HG02571 (cell line): ENCODE results near the gene GAS2L1.
A peak's percentile ranks its signal among the peaks of the same experiment; 100 is the strongest.

ENCODE experiments used
- ATAC-seq: cut with Tn5 transposase; IDR thresholded peaks from one replicate; pipeline ENCODE4 v1.9.1; 2021; ENCODE audit warnings: mild to moderate bottlenecking, moderate library complexity; ENCODE audit not compliant: unreplicated experiment

Gene GAS2L1

GRCh38 chr22:29306175-29306834 lies at the start of gene GAS2L1:
Gene GAS2L1, plus strand, starts transcription at chr22:29306650. Its CDS starts 1,456 bp downstream, at chr22:29308106.
- ATAC-seq = no peak

DNA sequence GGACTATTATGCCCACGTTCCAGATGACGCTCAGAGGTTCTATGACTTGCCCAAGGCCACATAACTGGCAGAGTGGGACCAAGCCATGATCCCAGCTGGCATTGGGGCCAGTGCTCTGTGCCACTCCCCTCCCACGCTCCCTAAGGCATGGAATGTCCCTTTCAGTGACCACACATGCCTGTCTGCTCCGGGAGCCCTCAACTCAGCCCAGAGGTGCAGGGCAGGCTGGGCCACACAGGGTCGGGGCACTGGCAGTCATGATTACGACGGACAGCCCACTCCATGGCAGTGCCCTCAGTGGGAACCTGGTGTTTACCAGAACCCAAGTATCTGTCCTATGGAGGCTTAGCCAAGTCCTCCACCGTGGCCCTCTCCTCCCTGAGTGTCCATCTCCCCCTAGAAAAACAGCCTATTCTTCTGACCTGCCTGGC lies 48.7 kb upstream of the GAS2L1 start:
- no peak for ATAC-seq

- no peak for ATAC-seq
Observed at GRCh38 chr22:29258407-29259252, 47.8 kb upstream of the GAS2L1 start.

- ATAC-seq = no peak
Observed at GRCh38 chr22:29259253-29259899, 47.1 kb upstream of the GAS2L1 start.

DNA sequence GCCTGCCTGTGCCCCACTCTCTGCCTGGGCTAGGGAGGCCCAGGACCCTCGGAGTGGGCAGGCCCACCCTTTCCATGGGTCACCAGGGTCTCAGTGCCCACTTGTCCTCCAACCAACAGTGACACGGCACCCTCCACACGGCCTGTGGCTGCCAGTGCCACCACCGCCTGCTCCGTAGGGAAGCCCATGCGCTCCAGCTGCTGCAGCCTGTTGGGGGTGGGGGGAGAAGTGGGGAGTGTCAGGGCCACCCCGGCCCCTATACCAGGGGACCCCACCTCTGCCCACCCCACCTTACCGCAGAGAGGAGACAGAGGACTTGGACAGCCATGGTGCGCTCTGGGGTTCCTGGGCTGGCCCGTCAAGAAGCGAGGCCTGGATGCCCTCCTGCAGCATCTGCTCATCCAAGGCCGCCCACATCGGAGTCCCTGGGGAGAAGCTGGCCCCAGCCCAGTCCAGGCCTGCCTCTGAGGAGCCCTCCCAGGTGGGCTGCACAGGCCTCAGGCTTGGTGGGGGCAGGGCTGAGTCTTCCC lies 46.4 kb upstream of the GAS2L1 start:
- no peak for ATAC-seq

DNA sequence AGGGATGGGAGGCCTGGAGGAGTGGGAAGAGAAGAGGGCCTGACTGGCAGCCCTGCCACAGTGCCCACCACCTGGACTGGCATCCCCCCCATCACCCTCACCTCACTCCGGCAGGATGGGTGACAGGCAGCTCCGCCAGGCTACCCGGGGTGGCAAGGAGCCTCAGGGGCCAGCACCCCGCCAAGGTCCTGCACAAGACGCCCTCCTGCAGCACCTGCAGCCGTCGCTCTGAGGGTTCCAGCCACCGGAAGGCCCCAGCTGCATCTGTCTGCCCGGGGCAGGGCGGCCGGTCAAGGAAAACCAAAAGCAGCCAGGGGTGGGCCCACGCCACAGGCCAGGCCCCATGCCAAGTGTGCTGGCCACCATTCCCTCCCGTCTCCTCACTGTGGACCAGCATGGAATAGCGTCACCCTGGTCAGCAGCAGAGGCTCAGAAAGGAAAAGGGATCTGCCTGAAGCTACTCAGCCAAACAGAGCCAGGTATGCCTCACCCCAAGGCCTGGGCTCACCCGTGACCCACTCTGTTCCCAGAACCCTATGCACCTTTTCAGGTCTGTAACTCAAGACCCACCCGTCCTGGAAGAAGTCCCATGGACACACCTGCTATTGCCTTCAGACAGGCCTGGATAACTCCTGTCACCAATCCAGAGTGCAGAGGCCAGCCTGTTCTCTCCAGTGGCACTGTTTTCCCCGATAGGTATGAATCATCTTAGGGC lies 45.7 kb upstream of the GAS2L1 start:
- no peak for ATAC-seq

- ATAC-seq = no peak
Observed at GRCh38 chr22:29263791-29264276, 42.6 kb upstream of the GAS2L1 start.

GRCh38 chr22:29265305-29265704 lies 41.1 kb upstream of the GAS2L1 start:
- no peak for ATAC-seq

DNA sequence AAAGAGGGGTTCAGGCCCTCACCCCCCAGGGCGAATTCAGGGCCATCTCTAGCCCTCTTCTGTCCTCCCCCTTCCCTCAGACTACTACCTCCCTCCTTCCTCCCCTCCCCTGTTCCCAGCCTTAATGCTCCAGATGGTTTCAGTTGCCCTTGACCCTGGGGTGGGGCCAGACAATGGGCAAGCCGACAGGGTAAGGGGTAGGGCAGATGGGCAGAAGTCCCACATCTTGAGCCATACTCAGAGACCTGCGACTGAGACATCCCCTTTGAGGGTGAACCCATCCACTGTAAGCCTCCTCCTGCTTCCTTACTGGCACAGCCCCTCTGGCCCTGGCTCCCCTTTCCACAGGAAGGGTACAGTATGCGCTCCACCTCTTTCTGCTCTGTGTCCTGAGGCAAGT lies 40.5 kb upstream of the GAS2L1 start:
- no peak for ATAC-seq

DNA sequence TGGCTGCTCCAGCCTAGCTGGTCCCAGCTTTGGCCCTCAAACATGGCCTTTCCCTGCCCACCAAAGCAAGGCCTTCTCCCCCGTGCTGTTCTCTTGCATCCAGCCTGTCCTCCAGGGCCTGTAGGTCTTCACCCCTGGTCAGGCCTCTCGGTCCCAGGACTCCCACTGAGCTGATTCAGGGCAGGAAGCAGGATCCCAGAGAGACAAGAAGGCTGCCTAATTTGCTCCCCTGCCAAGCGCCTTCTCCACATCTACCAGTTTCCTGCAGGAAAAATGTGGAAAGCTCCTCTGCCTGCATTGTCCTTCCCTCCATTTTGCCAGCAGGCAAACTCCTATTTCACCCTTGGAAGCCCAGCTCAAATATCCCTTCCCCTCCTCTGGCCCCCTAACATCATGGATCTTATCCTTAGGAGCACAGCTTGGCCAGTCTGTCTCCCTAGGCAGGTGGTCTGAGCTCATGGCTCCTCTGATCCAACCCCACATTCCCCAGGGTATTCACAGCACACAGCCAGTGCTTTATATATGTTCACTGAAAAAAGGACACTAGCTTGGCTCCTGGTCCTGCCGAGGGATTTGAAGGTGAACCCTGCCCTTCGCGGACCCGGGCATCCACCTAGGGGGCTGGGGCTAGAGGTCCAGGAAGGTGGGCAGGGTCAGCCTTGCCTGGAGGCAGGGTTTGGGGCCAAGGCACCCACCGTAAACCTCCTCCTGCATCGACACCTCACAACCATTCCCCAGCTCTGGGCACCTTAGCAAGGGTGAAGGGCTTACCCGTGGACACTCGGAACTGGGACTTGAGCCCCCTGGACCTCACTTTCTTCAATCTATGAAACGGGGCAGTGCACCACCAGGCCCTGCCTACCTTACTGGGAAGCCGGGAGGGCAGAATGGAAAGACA lies 39.6 kb upstream of the GAS2L1 start:
- ATAC-seq = no peak

GRCh38 chr22:29267462-29267857 lies 39.0 kb upstream of the GAS2L1 start:
- peak; percentile 21 for ATAC-seq

DNA sequence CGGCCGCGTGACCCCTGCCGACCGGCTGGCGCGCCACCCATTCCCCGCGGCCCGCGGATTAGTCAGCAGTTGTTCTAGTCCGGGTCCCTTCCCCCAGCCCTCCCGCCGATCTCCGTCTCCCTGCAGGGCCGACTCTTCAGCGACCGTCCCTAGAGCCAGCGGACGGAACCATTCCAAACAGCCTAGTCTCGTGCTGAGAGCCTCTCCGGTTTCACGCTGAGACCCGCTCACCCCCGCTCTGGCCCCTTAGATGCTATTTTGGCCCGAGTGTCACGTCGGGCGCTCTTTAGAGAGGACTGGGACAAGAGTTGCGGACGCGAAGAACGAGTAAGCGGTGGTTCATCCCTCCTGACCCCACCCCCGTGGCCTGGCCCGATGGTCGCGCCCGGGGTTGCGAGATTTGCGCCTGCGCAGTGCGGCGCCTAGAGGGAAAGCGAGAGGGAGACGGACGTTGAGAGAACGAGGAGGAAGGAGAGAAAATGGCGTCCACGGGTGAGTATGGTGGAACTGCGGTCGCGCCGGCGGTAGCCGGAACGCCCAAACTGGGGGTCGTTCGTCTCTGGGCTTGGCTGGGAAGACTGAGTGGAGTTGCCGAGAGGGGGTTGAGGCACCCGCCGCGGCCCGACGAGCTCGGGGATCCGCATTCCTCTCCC lies 38.5 kb upstream of the GAS2L1 start, which contains the start of the genes EWSR1 and RHBDD3:
Gene EWSR1 (plus strand): TSS at position 411 of the 653 bp plus-strand sequence. CDS start 69 bp downstream, at position 480.
Gene RHBDD3 (minus strand): TSS at position 124 of the 653 bp plus-strand sequence. CDS start 2,355 bp downstream, outside the sequence.
- peak; percentile 73 for ATAC-seq

DNA sequence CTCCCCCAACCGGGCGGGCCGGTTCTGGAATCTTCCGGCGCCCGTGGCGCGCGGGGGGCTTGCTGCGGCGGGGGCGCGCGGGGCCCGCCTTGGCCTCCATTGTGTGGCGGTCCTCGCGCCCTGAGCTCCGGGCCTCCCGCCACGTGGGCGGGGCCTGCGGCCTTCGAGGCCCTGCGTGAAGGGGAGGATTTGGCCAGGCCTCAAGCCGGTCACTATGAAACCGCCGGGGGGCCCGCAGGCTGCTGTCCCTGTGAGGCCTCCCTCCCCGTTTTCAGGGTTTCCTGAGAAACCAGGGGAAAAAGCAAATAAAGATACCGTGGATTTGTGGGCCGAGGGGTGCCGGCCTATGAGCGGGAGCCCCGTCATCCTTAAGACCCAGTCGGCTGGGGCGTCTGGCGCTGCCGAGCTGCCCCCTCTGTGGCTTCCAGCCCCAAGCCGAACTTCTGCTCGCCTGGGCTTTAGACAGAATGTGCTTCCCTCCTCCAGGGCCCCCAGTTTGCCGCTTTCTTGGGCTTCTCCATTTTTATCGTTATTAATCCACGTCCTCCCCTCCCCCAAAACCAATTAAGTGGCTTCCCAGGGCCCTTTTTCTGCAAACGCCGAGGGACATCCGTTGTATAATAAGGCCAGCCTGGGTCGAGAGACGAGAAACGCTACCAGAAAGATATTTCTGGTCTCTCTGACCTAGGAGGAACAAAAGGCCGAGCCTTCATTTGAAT lies 37.8 kb upstream of the GAS2L1 start:
- ATAC-seq = peak; percentile 16

GRCh38 chr22:29269230-29269604 lies 37.2 kb upstream of the GAS2L1 start:
- no peak for ATAC-seq

DNA sequence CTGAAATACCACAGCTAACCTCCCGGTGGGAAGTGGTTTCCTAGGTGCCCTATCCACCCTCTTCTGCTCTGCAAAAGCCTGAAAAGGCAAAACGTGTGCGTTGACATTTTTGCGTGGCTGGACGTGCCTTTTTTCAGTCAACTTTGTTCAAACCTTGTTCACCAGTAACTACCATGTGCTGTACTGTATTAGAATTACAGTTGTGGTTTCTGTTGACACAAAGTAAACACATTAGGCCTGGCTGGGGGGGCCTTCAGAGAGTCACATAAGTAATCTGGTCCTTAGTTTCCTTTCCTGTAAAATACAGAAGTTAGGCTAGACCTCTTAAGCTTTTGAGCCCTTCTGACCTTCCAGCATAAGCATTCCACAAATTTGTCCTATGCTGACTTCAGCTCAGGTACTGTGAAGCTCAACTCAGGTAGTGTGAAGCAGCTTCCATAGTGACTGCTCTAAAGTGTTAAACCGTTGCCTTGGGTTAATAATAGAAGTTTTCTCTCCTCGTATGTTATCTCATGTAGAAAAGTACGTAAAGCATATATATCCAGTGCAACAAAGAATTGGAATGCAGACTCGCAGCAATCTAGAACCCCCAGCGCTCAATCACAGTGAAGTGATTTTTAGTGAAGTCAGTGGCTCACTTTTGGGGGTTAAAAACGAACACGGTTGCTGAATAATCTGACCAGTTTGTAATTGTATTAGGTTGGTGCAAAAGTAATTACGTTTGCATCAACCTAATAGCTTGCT lies 36.5 kb upstream of the GAS2L1 start:
- ATAC-seq = no peak

- no peak for ATAC-seq
Observed at GRCh38 chr22:29270475-29271271, 35.8 kb upstream of the GAS2L1 start.

GRCh38 chr22:29272624-29273023 lies 33.8 kb upstream of the GAS2L1 start:
- no peak for ATAC-seq
